Measurements from ENCODE around the gene DECR2. TPM values are rescaled to one million over a fixed set of nuclear protein-coding genes. Genes with fewer than 3 reads are reported as not detected.

DECR2 gene
- total and polyA plus RNA-seq, 2 of the 4 experiments (the other 2 are of a cell fraction) = 3.9 to 26.7 TPM

DNA sequence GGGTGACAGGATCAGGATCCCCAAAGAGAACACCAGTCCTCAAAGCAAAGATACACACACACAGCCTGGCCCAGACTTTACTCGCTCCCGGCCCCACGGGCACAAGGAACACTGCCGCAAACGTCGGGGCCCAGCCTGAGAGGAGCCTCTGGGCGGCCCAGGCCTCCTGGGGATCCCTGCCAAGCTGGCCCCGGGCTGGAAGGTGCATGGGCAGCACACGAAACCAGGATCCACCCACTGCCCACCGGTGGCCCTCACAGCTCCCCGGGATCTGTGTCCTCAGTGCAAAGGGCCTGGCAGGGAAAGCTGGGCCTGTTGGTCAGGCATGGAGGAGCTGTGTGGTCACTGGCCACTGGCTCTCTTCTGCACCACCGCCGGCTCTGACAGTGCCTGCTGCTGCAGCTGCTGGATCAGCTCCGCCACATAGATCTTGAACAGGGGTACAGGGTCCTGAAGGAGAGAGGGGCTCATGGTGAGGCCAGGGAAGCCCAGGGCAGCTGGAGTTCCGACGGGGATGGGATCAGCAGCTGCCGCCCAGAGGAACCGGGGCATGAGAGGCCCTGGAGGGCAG is 34.3 kb upstream of the DECR2 start:
- no TSS peak for BruUV-seq (replicated peaks)
- Histone ChIP-seq H3K27me3 (ENCODE audit: control insufficient read depth, insufficient read depth, low read length) (no peaks in the 10 kb centered on the region), H3K56ac (ENCODE audit: extremely low read depth, insufficient read depth, low read length) (no peak overlapping the region), H2BK15ac (ENCODE audit: low read depth, low read length) (no peak overlapping the region), H3K9ac (ENCODE audit: low read depth, low read length) (no peak overlapping the region), H4K91ac (ENCODE audit: insufficient read depth, low read depth, low read length) (no peak overlapping the region), H3K27ac (ENCODE audit: insufficient read depth, low read length) (no peak overlapping the region), H4K5ac (ENCODE audit: low read depth, low read length) (no peak overlapping the region), H2BK120ac (ENCODE audit: low read depth, low read length) (no peak overlapping the region), H3K4ac (ENCODE audit: low read depth, low read length) (no peak overlapping the region), H2BK5ac (ENCODE audit: low read depth, low read length, poor library complexity, severe bottlenecking) (no peak overlapping the region), H3K9me3 (ENCODE audit: control insufficient read depth, insufficient read depth, low read length) (no peaks in the 10 kb centered on the region), H4K20me1 (ENCODE audit: insufficient read depth, low read length) (no peaks in the 10 kb centered on the region), H3K23ac (ENCODE audit: low read depth, low read length) (no peak overlapping the region), H3K4me2 (ENCODE audit: low read depth, low read length) (no peak overlapping the region), H3K14ac (replicated peaks; ENCODE audit: low read depth, low read length) (no peak overlapping the region), H3K4me3 (ENCODE audit: insufficient read depth, low read depth, low read length) (no peak overlapping the region), H3K79me1 (ENCODE audit: low read depth in 1 of 2, low read length in 2 of 2) (peaks cover 4 to 11% of the 10 kb centered on the region in 2 experiments; a peak in 2 of 4 replicates), H4K8ac (ENCODE audit: low read depth in 2 of 2, low read length in 2 of 2) (no peak overlapping the region), H3K18ac (ENCODE audit: low read depth, low read length) (no peak overlapping the region), H2AFZ (replicated peaks; ENCODE audit: low read length, poor library complexity) (no peak overlapping the region), H2BK20ac (ENCODE audit: low read depth, low read length) (no peak overlapping the region), H2AK5ac (ENCODE audit: low read depth, low read length) (no peak overlapping the region), H2AK9ac (replicated peaks; ENCODE audit: low read depth, low read length, poor library complexity) (no peak overlapping the region), H3K36me3 (ENCODE audit: control insufficient read depth, insufficient read depth, low read length) (peaks cover 41% of the 10 kb centered on the region), H3K9me1 (ENCODE audit: insufficient read depth, low read length) (no peaks in the 10 kb centered on the region), H3K4me1 (ENCODE audit: control insufficient read depth, insufficient read depth, low read length) (peaks cover 7% of the 10 kb centered on the region; the same call in 1 of the 2 replicates)
- intact Hi-C loops (cut with micrococcal nuclease) (no loop called here), in situ Hi-C loops (cut with MboI; ENCODE audit: low sequenced_read_pairs) (no loop called here), dilution Hi-C loops (cut with HindIII; ENCODE audit: low sequenced_read_pairs, unreplicated experiment) (no loop called here)
- POLR2A ChIA-PET (ENCODE audit: unreplicated experiment) = interaction anchor here (0.6 kb wide), 1 partner anchor 13 kb away, joined by 5 read pairs; no protein-coding TSS in a partner anchor
- 96% methylated on average over 14 of the region's 18 CpGs; no CpG with 5 or more reads in 1 of the 2 experiments for WGBS, 2 experiments (ENCODE audit: extremely low coverage in 2 of 2, insufficient read length in 1 of 2)
- DNase-seq = no peak
- TF ChIP-seq, protein P1, sequence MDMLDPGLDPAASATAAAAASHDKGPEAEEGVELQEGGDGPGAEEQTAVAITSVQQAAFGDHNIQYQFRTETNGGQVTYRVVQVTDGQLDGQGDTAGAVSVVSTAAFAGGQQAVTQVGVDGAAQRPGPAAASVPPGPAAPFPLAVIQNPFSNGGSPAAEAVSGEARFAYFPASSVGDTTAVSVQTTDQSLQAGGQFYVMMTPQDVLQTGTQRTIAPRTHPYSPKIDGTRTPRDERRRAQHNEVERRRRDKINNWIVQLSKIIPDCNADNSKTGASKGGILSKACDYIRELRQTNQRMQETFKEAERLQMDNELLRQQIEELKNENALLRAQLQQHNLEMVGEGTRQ (IDR thresholded peaks at IDR 0.05; ENCODE audit: low read depth, low read length) = no peak
- TF ChIP-seq NFE2L2 (IDR thresholded peaks at IDR 0.05; ENCODE audit: low read depth, low read length) (no peak), FOS (IDR thresholded peaks at IDR 0.05; ENCODE audit: low read depth, low read length) (no peak), RAD21 (IDR thresholded peaks at IDR 0.05; ENCODE audit: low read length) (no peak), POLR2A (IDR thresholded peaks at IDR 0.05; ENCODE audit: low read depth, low read length) (no peak), SMC3 (IDR thresholded peaks at IDR 0.05; ENCODE audit: low read depth, low read length) (no peak), BHLHE40 (IDR thresholded peaks at IDR 0.05; ENCODE audit: low read depth, low read length) (no peak), MAZ (IDR thresholded peaks at IDR 0.05; ENCODE audit: borderline replicate concordance, low read depth, low read length) (no peak), MAFK (IDR thresholded peaks at IDR 0.05; ENCODE audit: low read depth, low read length) (no peak), CEBPB (IDR thresholded peaks at IDR 0.05; ENCODE audit: low read depth, low read length) (no peak), RFX5 (IDR thresholded peaks at IDR 0.05; ENCODE audit: low read depth, low read length) (no peak), RCOR1 (IDR thresholded peaks at IDR 0.05; ENCODE audit: insufficient replicate concordance, low read length) (no peak)
- TF ChIP-seq, protein P2, sequence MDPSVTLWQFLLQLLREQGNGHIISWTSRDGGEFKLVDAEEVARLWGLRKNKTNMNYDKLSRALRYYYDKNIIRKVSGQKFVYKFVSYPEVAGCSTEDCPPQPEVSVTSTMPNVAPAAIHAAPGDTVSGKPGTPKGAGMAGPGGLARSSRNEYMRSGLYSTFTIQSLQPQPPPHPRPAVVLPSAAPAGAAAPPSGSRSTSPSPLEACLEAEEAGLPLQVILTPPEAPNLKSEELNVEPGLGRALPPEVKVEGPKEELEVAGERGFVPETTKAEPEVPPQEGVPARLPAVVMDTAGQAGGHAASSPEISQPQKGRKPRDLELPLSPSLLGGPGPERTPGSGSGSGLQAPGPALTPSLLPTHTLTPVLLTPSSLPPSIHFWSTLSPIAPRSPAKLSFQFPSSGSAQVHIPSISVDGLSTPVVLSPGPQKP (IDR thresholded peaks at IDR 0.05; ENCODE audit: borderline replicate concordance, low read depth, low read length) = no peak
- TF ChIP-seq, protein P3, sequence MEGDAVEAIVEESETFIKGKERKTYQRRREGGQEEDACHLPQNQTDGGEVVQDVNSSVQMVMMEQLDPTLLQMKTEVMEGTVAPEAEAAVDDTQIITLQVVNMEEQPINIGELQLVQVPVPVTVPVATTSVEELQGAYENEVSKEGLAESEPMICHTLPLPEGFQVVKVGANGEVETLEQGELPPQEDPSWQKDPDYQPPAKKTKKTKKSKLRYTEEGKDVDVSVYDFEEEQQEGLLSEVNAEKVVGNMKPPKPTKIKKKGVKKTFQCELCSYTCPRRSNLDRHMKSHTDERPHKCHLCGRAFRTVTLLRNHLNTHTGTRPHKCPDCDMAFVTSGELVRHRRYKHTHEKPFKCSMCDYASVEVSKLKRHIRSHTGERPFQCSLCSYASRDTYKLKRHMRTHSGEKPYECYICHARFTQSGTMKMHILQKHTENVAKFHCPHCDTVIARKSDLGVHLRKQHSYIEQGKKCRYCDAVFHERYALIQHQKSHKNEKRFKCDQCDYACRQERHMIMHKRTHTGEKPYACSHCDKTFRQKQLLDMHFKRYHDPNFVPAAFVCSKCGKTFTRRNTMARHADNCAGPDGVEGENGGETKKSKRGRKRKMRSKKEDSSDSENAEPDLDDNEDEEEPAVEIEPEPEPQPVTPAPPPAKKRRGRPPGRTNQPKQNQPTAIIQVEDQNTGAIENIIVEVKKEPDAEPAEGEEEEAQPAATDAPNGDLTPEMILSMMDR (conservative IDR thresholded peaks at IDR 0.05; ENCODE audit: low read depth, low read length) = no peak
- CTCF ChIA-PET = no interaction called here
- ATAC-seq (ENCODE audit: low read depth) = no peak

Data from IMR-90 (cell line).